Type B pancreatic cell (in vitro differentiated cells): ENCODE measurements around the gene HSD17B10. TPM values are rescaled to one million over a fixed set of nuclear protein-coding genes. Genes with fewer than 3 reads are reported as not detected.

Source experiments
- DNase-seq: peaks from one replicate; pipeline ENCODE4 v3.0.0; 2021; ENCODE audit warnings: mixed read lengths; ENCODE audit not compliant: unreplicated experiment; ENCODE audit errors: extremely low spot score
- H3K27ac Mint-ChIP-seq: 2 replicates; pipeline ENCODE4 v1.8.0; 2021; ENCODE audit warnings: mild to moderate bottlenecking, mixed read lengths
- H3K27me3 Mint-ChIP-seq: 2 replicates; pipeline ENCODE4 v1.8.0; 2021; ENCODE audit warnings: mixed read lengths
- H3K36me3 Mint-ChIP-seq: 2 replicates; pipeline ENCODE4 v1.8.0; 2021; ENCODE audit warnings: mixed read lengths
- H3K4me1 Mint-ChIP-seq: one replicate; pipeline ENCODE4 v1.8.0; 2021; ENCODE audit warnings: mixed read lengths; ENCODE audit not compliant: unreplicated experiment
- H3K4me3 Mint-ChIP-seq: 2 replicates; pipeline ENCODE4 v1.8.0; 2021; ENCODE audit warnings: mild to moderate bottlenecking, mixed read lengths
- H3K9me3 Mint-ChIP-seq: 2 replicates; pipeline ENCODE4 v1.8.0; 2021; ENCODE audit warnings: mixed read lengths
- CTCF ChIP-seq: fragments of 200-600 bp; sonication (generic); conservative IDR thresholded peaks from 2 replicates; pipeline ENCODE4 v1.5.0; 2021; ENCODE audit warnings: antibody characterized with exemption, mild to moderate bottlenecking
- microRNA-seq: library from miRNA; unstranded; fragments of <30 nt; microRNA quantifications from one replicate; pipeline ENCODE4, GENCODE V29; 2020
- total RNA-seq: library from RNA; stranded (reverse); gene quantifications from 2 replicates; pipeline ENCODE4 v1.2.1, GENCODE V29; 2021; ENCODE audit warnings: low replicate concordance

The HSD17B10 gene
- total RNA-seq, 1 donor from 2014 or later = 101 TPM

GRCh38 chrX:53398216-53398615 lies 36.0 kb downstream of the HSD17B10 start:
- Mint-ChIP-seq H3K9me3 (no peaks in the 10 kb centered on the region), H3K27me3 (no peaks in the 10 kb centered on the region), H3K4me1 (no peaks in the 10 kb centered on the region), H3K27ac (no peak overlapping the region), H3K36me3 (peaks cover 7% of the 10 kb centered on the region), H3K4me3 (no peak overlapping the region)
- DNase-seq = no peak
- no peak for TF ChIP-seq CTCF

GRCh38 chrX:53395605-53396298 lies 38.4 kb downstream of the HSD17B10 start:
- DNase-seq = no peak
- Mint-ChIP-seq H3K4me3 (no peak overlapping the region), H3K4me1 (no peaks in the 10 kb centered on the region), H3K27ac (no peak overlapping the region), H3K27me3 (no peaks in the 10 kb centered on the region), H3K9me3 (no peaks in the 10 kb centered on the region), H3K36me3 (peaks cover 7% of the 10 kb centered on the region)
- peak; percentile 19 for TF ChIP-seq CTCF

- DNase-seq = no peak
- no peaks in the 10 kb centered on the region for H3K4me1 Mint-ChIP-seq
- H3K27me3 Mint-ChIP-seq = no peaks in the 10 kb centered on the region
- TF ChIP-seq CTCF = no peak
- no peaks in the 10 kb centered on the region for H3K9me3 Mint-ChIP-seq
- H3K36me3 Mint-ChIP-seq = peaks cover 5% of the 10 kb centered on the region
- H3K4me3 Mint-ChIP-seq = no peak overlapping the region
- H3K27ac Mint-ChIP-seq = no peak overlapping the region
These were observed 50.6 kb downstream of the HSD17B10 start for GRCh38 chrX:53383376-53384076.

Small RNAs within 50 kb of the gene (microRNA-seq; reads per million reads assigned to microRNA genes)
- gene MIR6857 = not detected

Other genes starting within 250 kb of the HSD17B10 start
- 92.4 and 99.8 TPM in 2 replicates for gene KDM5C, start 209.2 kb downstream of the HSD17B10 start, total RNA-seq
- 8.2 and 10.9 TPM in 2 replicates for gene IQSEC2, start 152.8 kb downstream of the HSD17B10 start, total RNA-seq
- 56.0 and 87.6 TPM in 2 replicates for gene SMC1A, start 11.7 kb downstream of the HSD17B10 start, total RNA-seq
- gene RIBC1, start 11.5 kb downstream of the HSD17B10 start, total RNA-seq = 1.9 and 2.7 TPM in 2 replicates